CD4-positive, alpha-beta T cell (primary cell): Measurements from ENCODE around the gene ACE. TPM values are rescaled to one million over a fixed set of nuclear protein-coding genes. Genes with fewer than 3 reads are reported as not detected.

Source experiments
- ATAC-seq: fragments of 200-7000 bp; cut with Tn5 transposase; one replicate; pipeline ENCODE4 v1.10.0; 2022; ENCODE audit warnings: mild to moderate bottlenecking; ENCODE audit not compliant: poor library complexity
- CTCF ChIA-PET: fragments of 350-600 bp; sonication (Branson Sonifier 250); formaldehyde crosslinking; loops from one replicate; lab custom pipeline; 2021; ENCODE audit warnings: antibody characterized with exemption, inconsistent platforms; lab: Charles Lee
- POLR2A ChIA-PET: fragments of 350-600 bp; sonication (Branson Sonifier 250); formaldehyde crosslinking; loops from one replicate; lab custom pipeline; 2021; ENCODE audit warnings: antibody characterized with exemption, inconsistent platforms; lab: Charles Lee
- DNase-seq, 14 experiments: peaks; one replicate each; pipeline ENCODE4 v3.0.0-alpha.2; 2013 to 2020; ENCODE audit warnings: mixed read lengths in 2 of 14
- H3K27ac ChIP-seq, 2 donors: one replicate each; pipeline versions ENCODE4 v1.5.1 to v1.7.0; 2013; ENCODE audit warnings: low read length in 2 of 2, low read depth in 1 of 2, mild to moderate bottlenecking in 1 of 2
- H3K27me3 ChIP-seq, 2 experiments: 1 replicate in 1 of 2; 2 replicates in 1 of 2; pipeline versions ENCODE4 v1.6.1 to v1.7.0; 2013; ENCODE audit warnings: low read length in 2 of 2, control low read depth in 1 of 2, mild to moderate bottlenecking in 1 of 2, moderate library complexity in 1 of 2; ENCODE audit not compliant: insufficient read depth in 2 of 2, control insufficient read depth in 1 of 2
- H3K36me3 ChIP-seq: one replicate; pipeline ENCODE4 v1.6.1; 2013; ENCODE audit warnings: low read length, control low read depth; ENCODE audit not compliant: insufficient read depth
- H3K4me1 ChIP-seq: one replicate; pipeline ENCODE4 v1.6.1; 2013; ENCODE audit warnings: low read length, control low read depth; ENCODE audit not compliant: insufficient read depth
- H3K4me3 ChIP-seq: one replicate; pipeline ENCODE4 v1.5.1; 2013; ENCODE audit warnings: mild to moderate bottlenecking, low read length, moderate library complexity
- H3K9me3 ChIP-seq, 2 experiments: 1 replicate in 1 of 2; 2 replicates in 1 of 2; pipeline versions ENCODE4 v1.6.1 to v1.7.0; 2013; ENCODE audit warnings: low read length in 2 of 2, mild to moderate bottlenecking in 2 of 2, control low read depth in 1 of 2, moderate library complexity in 1 of 2; ENCODE audit not compliant: control insufficient read depth in 1 of 2, insufficient read depth in 1 of 2
- H3K27ac Mint-ChIP-seq: one replicate; pipeline ENCODE4 v1.8.0; 2020; ENCODE audit warnings: mixed read lengths
- H3K27me3 Mint-ChIP-seq: one replicate; pipeline ENCODE4 v1.8.0; 2021; ENCODE audit warnings: mixed read lengths
- H3K36me3 Mint-ChIP-seq: one replicate; pipeline ENCODE4 v1.8.0; 2021; ENCODE audit warnings: low read depth, mixed read lengths
- H3K4me1 Mint-ChIP-seq: one replicate; pipeline ENCODE4 v1.8.0; 2021; ENCODE audit warnings: low read depth, mixed read lengths
- H3K4me3 Mint-ChIP-seq: one replicate; pipeline ENCODE4 v1.8.0; 2020; ENCODE audit warnings: mild to moderate bottlenecking, mixed read lengths
- H3K9me3 Mint-ChIP-seq: one replicate; pipeline ENCODE4 v1.8.0; 2020; ENCODE audit warnings: mixed read lengths
- CTCF ChIP-seq: fragments of 200-600 bp; IDR thresholded peaks from one replicate; pipeline ENCODE4 v1.8.0; 2022; ENCODE audit warnings: antibody characterized with exemption, mild to moderate bottlenecking
- intact Hi-C, 2 experiments: fragments of 100-400 bp; cut with DNase I in 1 of 2; cut with micrococcal nuclease in 1 of 2; formaldehyde crosslinking; loops; one replicate each; pipeline versions ENCODE4 v1.15.1 to v1.9.0; 2023 to 2025; cut with DNase I, micrococcal nuclease
- total RNA-seq, 174 experiments: library from RNA in 2 of 174; stranded (reverse) in 2 of 174; gene quantifications; one replicate each; pipeline ENCODE4 v1.2.3 and lab custom pipeline; 2021 to 2026

Gene ACE
- total RNA-seq, 2 experiments from 2014 or later, result 7.4 to 10.2 TPM

GRCh38 chr17:63519116-63519881, 42.4 kb downstream of the ACE start:
- H3K27me3 ChIP-seq, result peaks cover under 1 to 16% of the 10 kb centered on the region in 2 experiments
- CTCF ChIA-PET, result no interaction called here
- no peaks in the 10 kb centered on the region for H3K36me3 Mint-ChIP-seq
- H3K4me3 ChIP-seq, result no peak overlapping the region
- H3K27ac Mint-ChIP-seq, result no peak overlapping the region
- intact Hi-C loops, result no loop called here
- no peak overlapping the region for H3K4me3 Mint-ChIP-seq
- POLR2A ChIA-PET, result no interaction called here
- no peaks in the 10 kb centered on the region for H3K9me3 Mint-ChIP-seq
- no peaks in the 10 kb centered on the region for H3K36me3 ChIP-seq
- DNase-seq (no peak), ATAC-seq (no peak)
- H3K4me1 ChIP-seq, result peaks cover 5% of the 10 kb centered on the region
- no peaks in the 10 kb centered on the region for H3K4me1 Mint-ChIP-seq
- no peak for TF ChIP-seq CTCF
- peaks cover 27% of the 10 kb centered on the region for H3K27me3 Mint-ChIP-seq
- no peak overlapping the region for H3K27ac ChIP-seq
- H3K9me3 ChIP-seq, result peaks cover 0 to 11% of the 10 kb centered on the region in 2 experiments

GRCh38 chr17:63519972-63520882, 43.4 kb downstream of the ACE start:
- Mint-ChIP-seq H3K27me3 (peaks cover 32% of the 10 kb centered on the region), H3K27ac (no peak overlapping the region), H3K9me3 (no peaks in the 10 kb centered on the region), H3K4me3 (no peak overlapping the region), H3K4me1 (no peaks in the 10 kb centered on the region), H3K36me3 (no peaks in the 10 kb centered on the region)
- Histone ChIP-seq H3K36me3 (no peaks in the 10 kb centered on the region), H3K27me3 (peaks cover 8 to 20% of the 10 kb centered on the region in 2 experiments), H3K4me1 (peaks cover 5% of the 10 kb centered on the region), H3K4me3 (no peak overlapping the region), H3K9me3 (peaks cover 0 to 14% of the 10 kb centered on the region in 2 experiments), H3K27ac (no peak overlapping the region)
- ChIA-PET POLR2A (no interaction called here), CTCF (no interaction called here)
- no peak for ATAC-seq
- TF ChIP-seq CTCF, result no peak
- intact Hi-C loops, result no loop called here
- no peak for DNase-seq

DNA sequence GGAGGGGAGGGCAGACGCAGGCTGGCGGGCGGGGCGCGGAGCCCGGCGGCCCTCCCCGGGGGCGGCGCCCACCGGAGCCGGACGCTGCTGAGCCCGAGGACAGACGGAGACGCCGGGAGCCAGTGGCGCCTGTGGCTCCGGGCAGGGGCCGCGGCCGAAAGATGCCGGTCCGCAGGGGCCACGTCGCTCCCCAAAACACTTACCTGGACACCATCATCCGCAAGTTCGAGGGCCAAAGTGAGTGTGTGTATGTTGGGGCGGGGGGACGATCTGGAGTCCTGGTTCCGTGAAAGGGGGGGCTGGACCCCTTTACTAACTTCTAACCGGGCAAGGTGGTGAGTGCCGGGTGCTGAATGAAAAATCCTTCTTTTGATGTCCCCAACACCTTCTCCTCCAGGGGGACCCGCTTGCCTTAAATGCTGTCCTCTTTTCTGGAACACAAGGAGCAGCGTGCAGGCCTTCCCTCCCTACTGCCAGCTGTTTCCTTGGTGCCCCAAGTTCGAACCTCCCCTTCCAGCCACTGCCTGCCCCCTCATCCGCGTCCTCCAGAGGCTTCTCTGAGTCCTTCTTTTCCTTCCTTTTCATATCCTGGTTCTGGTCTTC, 46.5 kb downstream of the ACE start, which contains the start of gene KCNH6:
TSS of gene KCNH6 (plus strand) at position 106 of the 603 bp plus-strand sequence. CDS start at position 162, 56 bp downstream.
- Histone ChIP-seq H3K4me3 (no peak within 1 kb of the TSS), H3K27me3 (peaks cover 11 to 18% of the 10 kb centered on the region in 2 experiments), H3K4me1 (peaks cover 5% of the 10 kb centered on the region), H3K36me3 (no peaks in the 10 kb centered on the region), H3K27ac (no peak within 1 kb of the TSS), H3K9me3 (peaks cover 0 to 14% of the 10 kb centered on the region in 2 experiments)
- no peak within 1 kb of the TSS for H3K27ac Mint-ChIP-seq
- peaks cover 31% of the 10 kb centered on the region for H3K27me3 Mint-ChIP-seq
- TF ChIP-seq CTCF, result no peak
- CTCF ChIA-PET, result no interaction called here
- H3K9me3 Mint-ChIP-seq, result no peaks in the 10 kb centered on the region
- POLR2A ChIA-PET, result no interaction called here
- ATAC-seq (no peak), DNase-seq (no peak)
- no peak within 1 kb of the TSS for H3K4me3 Mint-ChIP-seq
- H3K4me1 Mint-ChIP-seq, result no peaks in the 10 kb centered on the region
- H3K36me3 Mint-ChIP-seq, result no peaks in the 10 kb centered on the region
- intact Hi-C loops, result no loop called here
